HL-60 (cell line): ENCODE results near the gene CCNO.

ENCODE experiments used
- DNase-seq, 2 experiments: peaks; one replicate each; pipeline ENCODE4 v3.0.0-alpha.2; 2010 to 2020; ENCODE audit warnings: low read depth in 1 of 2, low spot score in 1 of 2
- H3K27ac ChIP-seq: fragments of 250-450 bp; sonication (Bioruptor Pico); replicated peaks from 2 replicates; pipeline ENCODE4 v1.5.1; 2020; ENCODE audit warnings: mild to moderate bottlenecking, moderate library complexity
- H3K27me3 ChIP-seq: fragments of 250-450 bp; sonication (Bioruptor Pico); 2 replicates; pipeline ENCODE4 v1.5.1; 2021; ENCODE audit warnings: mild to moderate bottlenecking, moderate library complexity; ENCODE audit not compliant: insufficient read depth, poor library complexity, severe bottlenecking
- H3K4me3 ChIP-seq: replicated peaks from 2 replicates; pipeline ENCODE4 v1.5.1; 2011; ENCODE audit warnings: mild to moderate bottlenecking, control low read depth, low read length; ENCODE audit not compliant: insufficient read depth
- GABPA ChIP-seq: IDR thresholded peaks from 2 replicates; pipeline ENCODE4 v1.6.1; 2012; ENCODE audit warnings: low read depth
- POLR2AphosphoS5 ChIP-seq: IDR thresholded peaks from 2 replicates; pipeline ENCODE4 v1.6.1; 2012; ENCODE audit warnings: low read depth
- SPI1 ChIP-seq: IDR thresholded peaks from 2 replicates; pipeline ENCODE4 v1.6.1; 2012; ENCODE audit warnings: low read depth, mild to moderate bottlenecking, borderline replicate concordance
- TF ChIP-seq, protein P1 (sequence below): IDR thresholded peaks from one replicate; pipeline ENCODE4 v1.5.1; 2011; ENCODE audit warnings: low read length, control low read depth, inconsistent platforms; ENCODE audit not compliant: insufficient read depth
- TF ChIP-seq, protein P2 (sequence below): IDR thresholded peaks from 2 replicates; pipeline ENCODE4 v1.6.1; 2012; ENCODE audit warnings: low read depth; ENCODE audit not compliant: insufficient replicate concordance

The CCNO gene

DNA sequence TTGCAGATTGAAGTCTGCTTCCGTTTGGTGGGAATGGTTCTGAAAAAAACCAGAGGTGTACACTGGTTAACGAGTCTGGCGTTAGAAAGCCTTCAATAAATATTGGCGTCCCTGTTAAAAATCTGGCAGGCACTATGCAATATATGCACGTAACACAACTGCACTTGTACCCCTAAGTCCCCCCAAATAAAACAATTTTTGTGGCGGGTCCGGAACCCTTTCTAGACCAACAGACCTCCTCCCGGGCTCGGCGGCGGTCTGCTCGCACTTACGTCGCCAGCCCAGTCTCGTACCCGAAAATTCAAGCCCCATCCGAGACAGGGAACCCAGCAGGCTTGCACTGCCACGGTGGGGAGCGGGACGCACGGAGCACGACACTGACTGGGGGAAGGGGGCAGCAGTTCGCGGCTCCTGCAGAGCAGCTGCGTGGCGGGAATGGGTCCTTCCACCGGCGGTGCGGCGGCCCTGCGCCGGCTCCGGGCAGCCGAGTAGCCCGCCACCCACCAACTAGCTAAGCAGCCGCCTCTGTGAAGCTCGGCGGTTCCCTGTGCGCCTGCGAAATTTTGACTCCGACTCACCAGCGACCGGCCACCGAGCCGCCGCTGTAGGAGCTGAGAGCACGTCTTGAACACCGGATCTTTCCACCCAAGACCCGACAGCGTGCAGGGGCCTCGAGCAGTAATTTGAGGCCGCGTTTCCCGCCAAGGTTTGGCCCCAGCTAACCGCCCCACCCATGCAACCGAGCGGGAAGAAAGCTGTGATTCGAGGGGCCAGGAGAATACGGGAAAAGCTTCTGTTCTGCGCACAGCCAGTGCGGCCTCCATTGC lies 10.2 kb downstream of the CCNO start:
- DNase-seq = no peak
- TF ChIP-seq POLR2AphosphoS5 (no peak), GABPA (no peak)
- no peak overlapping the region for H3K4me3 ChIP-seq
- peaks cover 42% of the 10 kb centered on the region for H3K27me3 ChIP-seq
- no peak overlapping the region for H3K27ac ChIP-seq

DNA sequence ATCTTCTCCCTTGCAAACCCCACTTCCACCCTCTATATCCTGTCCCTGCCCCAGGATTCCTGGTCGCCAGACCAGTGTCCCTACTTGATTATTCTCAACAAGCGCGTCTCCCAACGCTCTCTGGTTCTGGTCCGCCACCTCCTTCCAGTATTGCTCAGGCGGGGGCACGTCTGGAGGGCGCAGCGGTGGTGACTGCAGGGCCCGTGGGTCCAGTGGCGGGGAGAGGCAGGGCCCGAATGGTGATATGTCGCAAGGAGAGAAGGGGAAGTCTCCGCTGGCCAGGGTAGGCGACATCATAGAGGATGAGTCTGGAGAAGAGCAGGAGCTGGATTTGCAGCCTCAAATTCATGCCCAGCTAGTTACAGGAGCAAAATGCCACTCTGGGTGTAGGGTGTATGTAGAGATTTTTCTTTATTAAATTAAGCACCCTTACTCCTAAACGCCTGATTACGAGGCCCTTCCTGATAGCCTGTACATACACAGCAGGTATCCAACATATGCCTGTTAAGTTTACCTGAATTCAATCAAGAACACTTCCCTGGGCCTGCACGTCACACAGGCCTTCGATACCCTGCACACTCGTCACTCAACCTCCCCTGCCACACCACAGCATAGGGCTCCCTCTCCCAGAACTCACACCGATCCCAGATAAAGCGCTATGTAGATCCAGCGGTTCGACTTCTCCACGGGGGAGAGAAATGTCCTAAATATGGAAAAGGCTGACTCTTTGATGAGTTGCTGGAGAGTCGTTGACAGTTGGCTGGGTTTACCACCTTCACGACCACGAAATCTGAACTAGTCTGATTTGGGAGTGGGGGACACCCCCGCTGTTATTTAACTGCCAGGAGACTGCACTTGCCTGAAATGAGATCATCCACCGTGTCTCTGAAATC lies 11.1 kb downstream of the CCNO start:
- Histone ChIP-seq H3K27ac (no peak overlapping the region), H3K4me3 (no peak overlapping the region), H3K27me3 (peaks cover 34% of the 10 kb centered on the region)
- TF ChIP-seq GABPA = no peak
- TF ChIP-seq, protein P1, sequence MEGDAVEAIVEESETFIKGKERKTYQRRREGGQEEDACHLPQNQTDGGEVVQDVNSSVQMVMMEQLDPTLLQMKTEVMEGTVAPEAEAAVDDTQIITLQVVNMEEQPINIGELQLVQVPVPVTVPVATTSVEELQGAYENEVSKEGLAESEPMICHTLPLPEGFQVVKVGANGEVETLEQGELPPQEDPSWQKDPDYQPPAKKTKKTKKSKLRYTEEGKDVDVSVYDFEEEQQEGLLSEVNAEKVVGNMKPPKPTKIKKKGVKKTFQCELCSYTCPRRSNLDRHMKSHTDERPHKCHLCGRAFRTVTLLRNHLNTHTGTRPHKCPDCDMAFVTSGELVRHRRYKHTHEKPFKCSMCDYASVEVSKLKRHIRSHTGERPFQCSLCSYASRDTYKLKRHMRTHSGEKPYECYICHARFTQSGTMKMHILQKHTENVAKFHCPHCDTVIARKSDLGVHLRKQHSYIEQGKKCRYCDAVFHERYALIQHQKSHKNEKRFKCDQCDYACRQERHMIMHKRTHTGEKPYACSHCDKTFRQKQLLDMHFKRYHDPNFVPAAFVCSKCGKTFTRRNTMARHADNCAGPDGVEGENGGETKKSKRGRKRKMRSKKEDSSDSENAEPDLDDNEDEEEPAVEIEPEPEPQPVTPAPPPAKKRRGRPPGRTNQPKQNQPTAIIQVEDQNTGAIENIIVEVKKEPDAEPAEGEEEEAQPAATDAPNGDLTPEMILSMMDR = no peak
- TF ChIP-seq, protein P2, sequence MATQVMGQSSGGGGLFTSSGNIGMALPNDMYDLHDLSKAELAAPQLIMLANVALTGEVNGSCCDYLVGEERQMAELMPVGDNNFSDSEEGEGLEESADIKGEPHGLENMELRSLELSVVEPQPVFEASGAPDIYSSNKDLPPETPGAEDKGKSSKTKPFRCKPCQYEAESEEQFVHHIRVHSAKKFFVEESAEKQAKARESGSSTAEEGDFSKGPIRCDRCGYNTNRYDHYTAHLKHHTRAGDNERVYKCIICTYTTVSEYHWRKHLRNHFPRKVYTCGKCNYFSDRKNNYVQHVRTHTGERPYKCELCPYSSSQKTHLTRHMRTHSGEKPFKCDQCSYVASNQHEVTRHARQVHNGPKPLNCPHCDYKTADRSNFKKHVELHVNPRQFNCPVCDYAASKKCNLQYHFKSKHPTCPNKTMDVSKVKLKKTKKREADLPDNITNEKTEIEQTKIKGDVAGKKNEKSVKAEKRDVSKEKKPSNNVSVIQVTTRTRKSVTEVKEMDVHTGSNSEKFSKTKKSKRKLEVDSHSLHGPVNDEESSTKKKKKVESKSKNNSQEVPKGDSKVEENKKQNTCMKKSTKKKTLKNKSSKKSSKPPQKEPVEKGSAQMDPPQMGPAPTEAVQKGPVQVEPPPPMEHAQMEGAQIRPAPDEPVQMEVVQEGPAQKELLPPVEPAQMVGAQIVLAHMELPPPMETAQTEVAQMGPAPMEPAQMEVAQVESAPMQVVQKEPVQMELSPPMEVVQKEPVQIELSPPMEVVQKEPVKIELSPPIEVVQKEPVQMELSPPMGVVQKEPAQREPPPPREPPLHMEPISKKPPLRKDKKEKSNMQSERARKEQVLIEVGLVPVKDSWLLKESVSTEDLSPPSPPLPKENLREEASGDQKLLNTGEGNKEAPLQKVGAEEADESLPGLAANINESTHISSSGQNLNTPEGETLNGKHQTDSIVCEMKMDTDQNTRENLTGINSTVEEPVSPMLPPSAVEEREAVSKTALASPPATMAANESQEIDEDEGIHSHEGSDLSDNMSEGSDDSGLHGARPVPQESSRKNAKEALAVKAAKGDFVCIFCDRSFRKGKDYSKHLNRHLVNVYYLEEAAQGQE = no peak
- TF ChIP-seq POLR2AphosphoS5 = no peak
- TF ChIP-seq SPI1 = no peak
- no peak for DNase-seq

DNA sequence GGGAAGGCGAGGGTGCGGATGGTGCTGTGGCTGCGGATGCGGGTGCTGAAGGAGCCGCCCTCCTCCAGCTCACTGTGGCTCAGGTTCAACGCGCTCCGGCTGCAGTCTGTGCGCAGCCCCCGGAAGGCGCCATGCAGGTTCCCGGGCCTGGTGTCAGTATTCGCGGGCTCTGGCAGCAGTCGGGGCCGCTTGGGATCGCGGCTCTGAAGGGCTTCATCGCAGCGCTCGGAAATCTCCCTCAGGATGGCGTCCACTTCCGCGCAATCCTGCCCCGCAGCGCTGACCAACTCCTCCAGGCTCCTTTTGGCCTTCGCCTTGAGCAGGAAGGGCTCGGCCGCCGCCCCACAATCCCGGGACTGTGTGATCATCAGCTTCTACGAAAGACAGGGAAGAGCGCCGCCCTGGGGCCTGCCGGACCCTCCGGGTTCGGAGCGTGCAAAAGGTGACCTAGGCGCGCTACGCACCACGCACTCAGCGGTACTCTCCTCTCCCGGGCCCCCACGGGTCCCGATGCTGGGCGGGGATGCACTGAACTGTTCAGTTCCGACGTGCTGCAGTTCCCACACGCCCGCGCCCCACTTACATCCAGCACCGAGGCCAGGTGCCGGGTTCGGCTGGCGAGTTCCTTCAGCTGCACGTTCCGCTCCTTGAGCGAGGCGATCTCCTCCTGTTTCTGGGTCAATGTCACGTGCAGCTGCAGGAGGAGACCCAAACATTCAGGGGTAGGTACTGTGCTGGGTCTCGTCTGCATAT lies 12.8 kb downstream of the CCNO start:
- no peak for DNase-seq

More for the DNA sequence above, 12.8 kb downstream of the CCNO start:
- H3K27ac ChIP-seq = no peak overlapping the region
- peak overlapping the region; percentile 33 for H3K4me3 ChIP-seq
- peaks cover 27% of the 10 kb centered on the region for H3K27me3 ChIP-seq
- TF ChIP-seq, protein P1 = no peak
- TF ChIP-seq GABPA = no peak
- TF ChIP-seq, protein P2 = no peak
- no peak for TF ChIP-seq SPI1
- TF ChIP-seq POLR2AphosphoS5 = no peak
